Non-pigmented ciliary epithelial cell (primary cell): ENCODE measurements around the gene ZNF610.

ENCODE experiments used
- DNase-seq: peaks from one replicate; pipeline ENCODE4 v3.0.0-alpha.2; 2010; ENCODE audit warnings: low read depth

Gene ZNF610

GRCh38 chr19:52398081-52398441 lies 62.0 kb downstream of the ZNF610 start:
- no peak for DNase-seq

- DNase-seq: no peak
Observed at GRCh38 chr19:52410276-52410675, 74.2 kb downstream of the ZNF610 start.

GRCh38 chr19:52415711-52416110 lies 79.7 kb downstream of the ZNF610 start:
- no peak for DNase-seq
